K562 (cell line): ENCODE results near the gene COMMD4. TPM values are rescaled to one million over a fixed set of nuclear protein-coding genes. Genes with fewer than 3 reads are reported as not detected.

ENCODE experiments used
- ATF7 ChIP-seq: fragments of 450-650 bp; IDR thresholded peaks from 2 replicates; pipeline ENCODE4 v1.7.1; 2014; ENCODE audit warnings: mild to moderate bottlenecking, moderate library complexity
- CBFA2T3 ChIP-seq: fragments of 450-650 bp; IDR thresholded peaks from 2 replicates; pipeline ENCODE4 v1.6.1; 2017
- CBX5 ChIP-seq: IDR thresholded peaks from 2 replicates; pipeline ENCODE4 v1.6.1; 2014; ENCODE audit warnings: low read depth, borderline replicate concordance
- CBX8 ChIP-seq: fragments of 200-600 bp; sonication (generic); IDR thresholded peaks from 2 replicates; pipeline ENCODE4 v1.6.1; 2012; ENCODE audit warnings: borderline replicate concordance, mixed run types, low read depth, mild to moderate bottlenecking, moderate library complexity, mixed read lengths, low read length, control low read depth, inconsistent platforms; ENCODE audit not compliant: poor library complexity, severe bottlenecking; ENCODE audit errors: extremely low read depth
- CHAMP1 ChIP-seq: fragments of 450-650 bp; IDR thresholded peaks from 2 replicates; pipeline ENCODE4 v1.6.1; 2016; ENCODE audit warnings: mild to moderate bottlenecking
- CREM ChIP-seq: IDR thresholded peaks from 2 replicates; pipeline ENCODE4 v1.6.1; 2014; ENCODE audit warnings: antibody characterized with exemption, low read depth
- EGR1 ChIP-seq: fragments of 450-650 bp; conservative IDR thresholded peaks from 2 replicates; pipeline ENCODE4 v1.6.1; 2017; ENCODE audit warnings: mild to moderate bottlenecking
- EP400 ChIP-seq: fragments of 450-650 bp; IDR thresholded peaks from 2 replicates; pipeline ENCODE4 v1.6.1; 2017; ENCODE audit warnings: antibody characterized with exemption, mild to moderate bottlenecking, moderate library complexity
- HMG20A ChIP-seq: fragments of 450-650 bp; formaldehyde crosslinking; conservative IDR thresholded peaks from 2 replicates; pipeline ENCODE4 v1.4.0; 2020; ENCODE audit warnings: mild to moderate bottlenecking, mixed read lengths
- JUNB ChIP-seq: fragments of 450-650 bp; formaldehyde crosslinking; conservative IDR thresholded peaks from 2 replicates; pipeline ENCODE4 v1.4.0; 2020; ENCODE audit warnings: mild to moderate bottlenecking
- MNT ChIP-seq, 2 experiments: fragments of 450-650 bp; conservative IDR thresholded peaks; 2 replicates each; pipeline ENCODE4 v1.6.1; 2017; ENCODE audit warnings: mild to moderate bottlenecking in 2 of 2, moderate library complexity in 2 of 2
- NR2F6 ChIP-seq: fragments of 450-650 bp; formaldehyde crosslinking; IDR thresholded peaks from 2 replicates; pipeline ENCODE4 v1.4.0; 2020; ENCODE audit warnings: mild to moderate bottlenecking
- PURB ChIP-seq: sonication (generic); formaldehyde crosslinking; IDR thresholded peaks from 2 replicates; pipeline ENCODE4 v1.9.0; 2021; ENCODE audit warnings: low read depth, mild to moderate bottlenecking, missing genetic modification reagents
- STAT5A ChIP-seq: IDR thresholded peaks from 2 replicates; pipeline ENCODE4 v1.6.1; 2012; ENCODE audit warnings: low read length, inconsistent platforms, borderline replicate concordance
- TCF3 ChIP-seq: sonication (generic); formaldehyde crosslinking; IDR thresholded peaks from 2 replicates; pipeline ENCODE4 v1.4.0; 2020; ENCODE audit warnings: mild to moderate bottlenecking, missing genetic modification reagents
- THRB ChIP-seq: fragments of 450-650 bp; formaldehyde crosslinking; conservative IDR thresholded peaks from 2 replicates; pipeline ENCODE4 v1.4.0; 2022; ENCODE audit warnings: mild to moderate bottlenecking, missing genetic modification characterization
- ZNF224 ChIP-seq: sonication (generic); formaldehyde crosslinking; IDR thresholded peaks from 2 replicates; pipeline ENCODE4 v1.8.0; 2022; ENCODE audit warnings: mild to moderate bottlenecking, missing genetic modification reagents
- ZNF253 ChIP-seq: fragments of 250-450 bp; sonication (Bioruptor Pico); conservative IDR thresholded peaks from 2 replicates; pipeline ENCODE4 v1.6.1; 2021; ENCODE audit warnings: mild to moderate bottlenecking
- ZNF561 ChIP-seq: fragments of 450-650 bp; formaldehyde crosslinking; conservative IDR thresholded peaks from 2 replicates; pipeline ENCODE4 v1.4.0; 2020; ENCODE audit warnings: mild to moderate bottlenecking, moderate library complexity
- ZNF583 ChIP-seq: fragments of 250-450 bp; sonication (Bioruptor Pico); IDR thresholded peaks from 2 replicates; pipeline ENCODE4 v1.4.0; 2020
- polyA plus RNA-seq, 8 experiments: library from polyadenylated mRNA; depleted of rRNA in 4 of 8; stranded (reverse) in 5 of 8; unstranded in 3 of 8; fragments of >200 nt; fragmentation: Nextera tagmentation in 2 of 8; fragmentation: Illumina TruSeq in 1 of 8; extraction: Ambion mirVana in 2 of 8; extraction: Trizol in 1 of 8; gene quantifications; 2 replicates each; pipeline versions ENCODE4 v1.2.1 to v1.2.3, GENCODE V29; 2011 to 2014; ENCODE audit warnings: inconsistent platforms in 1 of 8, missing spikeins in 1 of 8
- total RNA-seq, 7 experiments: library from RNA; depleted of rRNA in 6 of 7; stranded (reverse); fragments of >200 nt in 6 of 7; fragmentation: Illumina TruSeq in 2 of 7; extraction: Trizol in 2 of 7; gene quantifications; 2 replicates each; pipeline versions ENCODE4 v1.2.1 to v1.2.3, GENCODE V29; 2011 to 2021; ENCODE audit warnings: low replicate concordance in 1 of 7
- TF ChIP-seq, protein P1 (sequence below), 2 experiments: fragments of 150-350 bp in 1 of 2; IDR thresholded peaks; 2 replicates each; pipeline ENCODE4 v1.6.1; 2012 to 2016; ENCODE audit warnings: low read depth in 2 of 2, low read length in 2 of 2, mild to moderate bottlenecking in 1 of 2, moderate library complexity in 1 of 2

The COMMD4 gene
- total and polyA plus RNA-seq, 9 of the 15 experiments (the other 6 are each of a cell fraction or from before 2014, with no cell fraction given): 20.4 to 140 (median 63.9) TPM

GRCh38 chr15:75335705-75336355 lies at the start of gene COMMD4 (continued):
- TF ChIP-seq CBX8: no peak
- peak; percentile 74 for TF ChIP-seq ATF7
- no peak for TF ChIP-seq TCF3 (CRISPR knock-in tag)
- no peak for TF ChIP-seq HMG20A
- peak; percentile 87 for TF ChIP-seq EP400
- TF ChIP-seq CHAMP1: no peak
- TF ChIP-seq CBX5: no peak
- no peak for TF ChIP-seq CBFA2T3
- TF ChIP-seq, protein P1, sequence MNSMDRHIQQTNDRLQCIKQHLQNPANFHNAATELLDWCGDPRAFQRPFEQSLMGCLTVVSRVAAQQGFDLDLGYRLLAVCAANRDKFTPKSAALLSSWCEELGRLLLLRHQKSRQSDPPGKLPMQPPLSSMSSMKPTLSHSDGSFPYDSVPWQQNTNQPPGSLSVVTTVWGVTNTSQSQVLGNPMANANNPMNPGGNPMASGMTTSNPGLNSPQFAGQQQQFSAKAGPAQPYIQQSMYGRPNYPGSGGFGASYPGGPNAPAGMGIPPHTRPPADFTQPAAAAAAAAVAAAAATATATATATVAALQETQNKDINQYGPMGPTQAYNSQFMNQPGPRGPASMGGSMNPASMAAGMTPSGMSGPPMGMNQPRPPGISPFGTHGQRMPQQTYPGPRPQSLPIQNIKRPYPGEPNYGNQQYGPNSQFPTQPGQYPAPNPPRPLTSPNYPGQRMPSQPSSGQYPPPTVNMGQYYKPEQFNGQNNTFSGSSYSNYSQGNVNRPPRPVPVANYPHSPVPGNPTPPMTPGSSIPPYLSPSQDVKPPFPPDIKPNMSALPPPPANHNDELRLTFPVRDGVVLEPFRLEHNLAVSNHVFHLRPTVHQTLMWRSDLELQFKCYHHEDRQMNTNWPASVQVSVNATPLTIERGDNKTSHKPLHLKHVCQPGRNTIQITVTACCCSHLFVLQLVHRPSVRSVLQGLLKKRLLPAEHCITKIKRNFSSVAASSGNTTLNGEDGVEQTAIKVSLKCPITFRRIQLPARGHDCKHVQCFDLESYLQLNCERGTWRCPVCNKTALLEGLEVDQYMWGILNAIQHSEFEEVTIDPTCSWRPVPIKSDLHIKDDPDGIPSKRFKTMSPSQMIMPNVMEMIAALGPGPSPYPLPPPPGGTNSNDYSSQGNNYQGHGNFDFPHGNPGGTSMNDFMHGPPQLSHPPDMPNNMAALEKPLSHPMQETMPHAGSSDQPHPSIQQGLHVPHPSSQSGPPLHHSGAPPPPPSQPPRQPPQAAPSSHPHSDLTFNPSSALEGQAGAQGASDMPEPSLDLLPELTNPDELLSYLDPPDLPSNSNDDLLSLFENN (IDR thresholded peaks at IDR 0.05; ENCODE audit: low read depth in 2 of 2, low read length in 2 of 2): no peak; a peak in 1 of 4 replicates
- no peak for TF ChIP-seq ZNF253
- peak; percentile 77 to 91 for TF ChIP-seq MNT (conservative IDR thresholded peaks at IDR 0.05)
- TF ChIP-seq ZNF561 (CRISPR knock-in tag): no peak
- no peak for TF ChIP-seq ZNF224
- no peak for TF ChIP-seq NR2F6
- TF ChIP-seq EGR1: peak; percentile 87
- no peak for TF ChIP-seq STAT5A
- TF ChIP-seq PURB (CRISPR knock-in tag): no peak
- TF ChIP-seq ZNF583 (CRISPR knock-in tag): no peak
- TF ChIP-seq CREM: peak; percentile 69
- no peak for TF ChIP-seq THRB
- TF ChIP-seq JUNB (CRISPR knock-in tag): no peak
